Neural crest cell (in vitro differentiated cells): ENCODE results near the gene PLPPR1. TPM values are rescaled to one million over a fixed set of nuclear protein-coding genes. Genes with fewer than 3 reads are reported as not detected.
"Not testable (repeated sequence)": the region's sequence is repeated elsewhere in the genome, so short reads cannot be mapped to it uniquely, and the experiment has no call there.

Experiments used
- DNase-seq: peaks from one replicate; pipeline ENCODE4 v3.0.0; 2021; ENCODE audit warnings: low read depth, mixed read lengths, low spot score
- H3K27ac Mint-ChIP-seq: one replicate; pipeline ENCODE4 v1.8.0; 2021; ENCODE audit warnings: mild to moderate bottlenecking, mixed read lengths; ENCODE audit not compliant: unreplicated experiment
- H3K27me3 Mint-ChIP-seq: 2 replicates; pipeline ENCODE4 v1.8.0; 2021; ENCODE audit warnings: low read depth, mild to moderate bottlenecking, mixed read lengths
- H3K36me3 Mint-ChIP-seq: 2 replicates; pipeline ENCODE4 v1.8.0; 2021; ENCODE audit warnings: low read depth, mild to moderate bottlenecking, mixed read lengths
- H3K4me1 Mint-ChIP-seq: 2 replicates; pipeline ENCODE4 v1.8.0; 2021; ENCODE audit warnings: mixed read lengths
- H3K4me3 Mint-ChIP-seq: one replicate; pipeline ENCODE4 v1.8.0; 2021; ENCODE audit warnings: mild to moderate bottlenecking, mixed read lengths
- H3K9me3 Mint-ChIP-seq: 2 replicates; pipeline ENCODE4 v1.8.0; 2021; ENCODE audit warnings: mixed read lengths
- CTCF ChIP-seq: fragments of 200-600 bp; sonication (generic); conservative IDR thresholded peaks from 2 replicates; pipeline ENCODE4 v1.5.0; 2021; ENCODE audit warnings: antibody characterized with exemption, mild to moderate bottlenecking
- total RNA-seq: library from RNA; stranded (reverse); gene quantifications from 2 replicates; pipeline ENCODE4 v1.2.1, GENCODE V29; 2021

Gene PLPPR1
- total RNA-seq, 1 donor from 2014 or later, result 4.7 TPM

- Mint-ChIP-seq H3K9me3 (no peaks in the 10 kb centered on the region), H3K4me3 (no peak overlapping the region), H3K27ac (no peak overlapping the region), H3K36me3 (no peaks in the 10 kb centered on the region), H3K27me3 (no peaks in the 10 kb centered on the region), H3K4me1 (peaks cover 21% of the 10 kb centered on the region)
- TF ChIP-seq CTCF, result no peak
- DNase-seq, result no peak
Observed at GRCh38 chr9:101271102-101271501, 242.6 kb downstream of the PLPPR1 start.

GRCh38 chr9:101274971-101275768 lies 246.6 kb downstream of the PLPPR1 start:
- Mint-ChIP-seq H3K27me3 (no peaks in the 10 kb centered on the region), H3K27ac (no peak overlapping the region), H3K4me3 (no peak overlapping the region), H3K36me3 (peaks cover 4% of the 10 kb centered on the region), H3K4me1 (peaks cover 15% of the 10 kb centered on the region), H3K9me3 (peaks cover under 1% of the 10 kb centered on the region)
- no peak for DNase-seq
- no peak for TF ChIP-seq CTCF

GRCh38 chr9:101275769-101276250 lies 247.3 kb downstream of the PLPPR1 start:
- H3K4me3 Mint-ChIP-seq, result no peak overlapping the region
- H3K36me3 Mint-ChIP-seq, result peaks cover 4% of the 10 kb centered on the region
- TF ChIP-seq CTCF, result no peak
- no peak for DNase-seq
- H3K27me3 Mint-ChIP-seq, result no peaks in the 10 kb centered on the region
- H3K4me1 Mint-ChIP-seq, result peaks cover 12% of the 10 kb centered on the region
- H3K9me3 Mint-ChIP-seq, result peaks cover 4% of the 10 kb centered on the region
- no peak overlapping the region for H3K27ac Mint-ChIP-seq

GRCh38 chr9:101291043-101291442 lies 262.5 kb downstream of the PLPPR1 start:
- not testable (repeated sequence) for DNase-seq, H3K27ac Mint-ChIP-seq, H3K36me3 Mint-ChIP-seq, H3K9me3 Mint-ChIP-seq, H3K4me1 Mint-ChIP-seq, H3K27me3 Mint-ChIP-seq, H3K4me3 Mint-ChIP-seq

GRCh38 chr9:101299901-101300300 lies 271.4 kb downstream of the PLPPR1 start:
- DNase-seq, result no peak
- Mint-ChIP-seq H3K27ac (no peak overlapping the region), H3K4me1 (peaks cover 7% of the 10 kb centered on the region), H3K4me3 (no peak overlapping the region), H3K9me3 (peaks cover 3% of the 10 kb centered on the region), H3K27me3 (no peaks in the 10 kb centered on the region), H3K36me3 (no peaks in the 10 kb centered on the region)
- TF ChIP-seq CTCF, result no peak

GRCh38 chr9:101307051-101307450 lies 278.5 kb downstream of the PLPPR1 start:
- Mint-ChIP-seq H3K27ac (no peak overlapping the region), H3K4me3 (no peak overlapping the region), H3K9me3 (no peaks in the 10 kb centered on the region), H3K36me3 (no peaks in the 10 kb centered on the region), H3K27me3 (no peaks in the 10 kb centered on the region), H3K4me1 (no peaks in the 10 kb centered on the region)
- DNase-seq, result no peak
- no peak for TF ChIP-seq CTCF
